ENCODE measurements around the gene ZCCHC2. TPM values are rescaled to one million over a fixed set of nuclear protein-coding genes. Genes with fewer than 3 reads are reported as not detected.
A peak's percentile ranks its signal among the peaks of the same experiment; 100 is the strongest.

ZCCHC2 gene
- total and polyA plus RNA-seq, 4 donors, result 6.9 to 34.7 (median 20.2) TPM

GRCh38 chr18:62518460-62519375 lies 4.1 kb upstream of the ZCCHC2 start:
- intact Hi-C loops (cut with DNase I), result loop anchor here in 1 of 2 donors (5.0 kb wide), 1 partner anchor 66 kb away; no protein-coding TSS in a partner anchor
- 83 to 86% methylated on average over 9 of the region's 9 CpGs for WGBS, 2 donors

GRCh38 chr18:62519684-62520083 lies 3.1 kb upstream of the ZCCHC2 start:
- Histone ChIP-seq H3K4me1 (ENCODE audit: control insufficient read depth in 1 of 2, insufficient read depth in 2 of 2, low read length in 2 of 2) (no peaks in the 10 kb centered on the region), H3K4me3 (ENCODE audit: low read length in 2 of 2) (no peak overlapping the region), H3K27me3 (ENCODE audit: control insufficient read depth in 1 of 2, insufficient read depth in 2 of 2, low read length in 1 of 2) (no peaks in the 10 kb centered on the region), H3K9me3 (ENCODE audit: control insufficient read depth, low read length) (no peaks in the 10 kb centered on the region), H3K36me3 (ENCODE audit: control insufficient read depth in 1 of 2, insufficient read depth in 2 of 2, low read length in 1 of 2) (no peaks in the 10 kb centered on the region), H3K27ac (ENCODE audit: low read depth in 1 of 2, low read length in 2 of 2) (no peak overlapping the region)
- no peak for ATAC-seq (ENCODE audit: low FRiP score)
- no peak for DNase-seq
- intact Hi-C loops (cut with DNase I), result loop anchor here in 1 of 2 donors (5.0 kb wide), 2 partner anchors 67 to 92 kb away; no protein-coding TSS in a partner anchor
- WGBS, 2 donors, result 90 to 98% methylated on average over 1 of the region's 1 CpG

More at GRCh38 chr18:62518460-62519375, 4.1 kb upstream of the ZCCHC2 start:
- ATAC-seq (ENCODE audit: low FRiP score) (no peak), DNase-seq (no peak)
- Histone ChIP-seq H3K27ac (ENCODE audit: low read depth in 1 of 2, low read length in 2 of 2) (no peak overlapping the region), H3K27me3 (ENCODE audit: control insufficient read depth in 1 of 2, insufficient read depth in 2 of 2, low read length in 1 of 2) (no peaks in the 10 kb centered on the region), H3K4me3 (ENCODE audit: low read length in 2 of 2) (no peak overlapping the region), H3K36me3 (ENCODE audit: control insufficient read depth in 1 of 2, insufficient read depth in 2 of 2, low read length in 1 of 2) (no peaks in the 10 kb centered on the region), H3K4me1 (ENCODE audit: control insufficient read depth in 1 of 2, insufficient read depth in 2 of 2, low read length in 2 of 2) (no peaks in the 10 kb centered on the region), H3K9me3 (ENCODE audit: control insufficient read depth, low read length) (no peaks in the 10 kb centered on the region)

GRCh38 chr18:62521082-62521481 lies 1.7 kb upstream of the ZCCHC2 start:
- Histone ChIP-seq H3K4me3 (ENCODE audit: low read length in 2 of 2) (no peak overlapping the region), H3K4me1 (ENCODE audit: control insufficient read depth in 1 of 2, insufficient read depth in 2 of 2, low read length in 2 of 2) (no peaks in the 10 kb centered on the region)
- intact Hi-C loops (cut with DNase I), result loop anchor here in 1 of 2 donors (5.0 kb wide), 1 partner anchor 94 kb away; no protein-coding TSS in a partner anchor

GRCh38 chr18:62521593-62521992 lies 1.2 kb upstream of the ZCCHC2 start:
- H3K36me3 ChIP-seq (ENCODE audit: control insufficient read depth in 1 of 2, insufficient read depth in 2 of 2, low read length in 1 of 2), result no peaks in the 10 kb centered on the region
- no peaks in the 10 kb centered on the region for H3K27me3 ChIP-seq (ENCODE audit: control insufficient read depth in 1 of 2, insufficient read depth in 2 of 2, low read length in 1 of 2)
- DNase-seq (no peak), ATAC-seq (ENCODE audit: low FRiP score) (no peak)
- H3K27ac ChIP-seq (ENCODE audit: low read depth in 1 of 2, low read length in 2 of 2), result no peak overlapping the region
- no peaks in the 10 kb centered on the region for H3K9me3 ChIP-seq (ENCODE audit: control insufficient read depth, low read length)
- 41 to 43% methylated on average over 2 of the region's 2 CpGs for WGBS, 2 donors
- no peaks in the 10 kb centered on the region for H3K4me1 ChIP-seq (ENCODE audit: control insufficient read depth in 1 of 2, insufficient read depth in 2 of 2, low read length in 2 of 2)
- intact Hi-C loops (cut with DNase I), result loop anchor here in 1 of 2 donors (5.0 kb wide), 1 partner anchor 94 kb away; no protein-coding TSS in a partner anchor
- no peak overlapping the region for H3K4me3 ChIP-seq (ENCODE audit: low read length in 2 of 2)

More at GRCh38 chr18:62521082-62521481, 1.7 kb upstream of the ZCCHC2 start:
- WGBS, 2 donors, result 85 to 95% methylated on average over 4 of the region's 4 CpGs
- DNase-seq, result no peak
- ATAC-seq (ENCODE audit: low FRiP score), result no peak
- H3K9me3 ChIP-seq (ENCODE audit: control insufficient read depth, low read length), result no peaks in the 10 kb centered on the region
- no peak overlapping the region for H3K27ac ChIP-seq (ENCODE audit: low read depth in 1 of 2, low read length in 2 of 2)
- no peaks in the 10 kb centered on the region for H3K36me3 ChIP-seq (ENCODE audit: control insufficient read depth in 1 of 2, insufficient read depth in 2 of 2, low read length in 1 of 2)
- H3K27me3 ChIP-seq (ENCODE audit: control insufficient read depth in 1 of 2, insufficient read depth in 2 of 2, low read length in 1 of 2), result no peaks in the 10 kb centered on the region

- Histone ChIP-seq H3K4me3 (ENCODE audit: low read length in 2 of 2) (peak overlapping the region; percentile 41 to 83), H3K36me3 (ENCODE audit: control insufficient read depth in 1 of 2, insufficient read depth in 2 of 2, low read length in 1 of 2) (no peaks in the 10 kb centered on the region), H3K27me3 (ENCODE audit: control insufficient read depth in 1 of 2, insufficient read depth in 2 of 2, low read length in 1 of 2) (no peaks in the 10 kb centered on the region), H3K9me3 (ENCODE audit: control insufficient read depth, low read length) (no peaks in the 10 kb centered on the region), H3K27ac (ENCODE audit: low read depth in 1 of 2, low read length in 2 of 2) (peak overlapping the region; percentile 10 to 23), H3K4me1 (ENCODE audit: control insufficient read depth in 1 of 2, insufficient read depth in 2 of 2, low read length in 2 of 2) (no peaks in the 10 kb centered on the region)
- intact Hi-C loops (cut with DNase I), result loop anchor here (1.0 to 5.0 kb wide), 3 partner anchors 86 to 97 kb away; no protein-coding TSS in a partner anchor
- DNase-seq, result no peak
- WGBS, 2 donors, result 0 to 1% methylated on average over 32 of the region's 32 CpGs
- no peak for ATAC-seq (ENCODE audit: low FRiP score)
Measured at GRCh38 chr18:62522178-62522503, 684 bp upstream of the ZCCHC2 start.

GRCh38 chr18:62523255-62523588 lies 397 bp downstream of the ZCCHC2 start:
- DNase-seq, result no peak
- no peaks in the 10 kb centered on the region for H3K4me1 ChIP-seq (ENCODE audit: control insufficient read depth in 1 of 2, insufficient read depth in 2 of 2, low read length in 2 of 2)
- no peaks in the 10 kb centered on the region for H3K9me3 ChIP-seq (ENCODE audit: control insufficient read depth, low read length)
- H3K27me3 ChIP-seq (ENCODE audit: control insufficient read depth in 1 of 2, insufficient read depth in 2 of 2, low read length in 1 of 2), result no peaks in the 10 kb centered on the region
- no peak for ATAC-seq (ENCODE audit: low FRiP score)
- peak overlapping the region; percentile 89 to 97 for H3K4me3 ChIP-seq (ENCODE audit: low read length in 2 of 2)
- intact Hi-C loops (cut with DNase I), result loop anchor here in 1 of 2 donors (5.0 kb wide), 1 partner anchor 96 kb away; no protein-coding TSS in a partner anchor
- peak overlapping the region in 1 of 2 donors; percentile 90 for H3K27ac ChIP-seq (ENCODE audit: low read depth in 1 of 2, low read length in 2 of 2)
- H3K36me3 ChIP-seq (ENCODE audit: control insufficient read depth in 1 of 2, insufficient read depth in 2 of 2, low read length in 1 of 2), result no peaks in the 10 kb centered on the region
- 1 to 2% methylated on average over 23 to 62 of the region's 62 CpGs for WGBS, 2 donors

GRCh38 chr18:62523631-62524439 lies 1.0 kb downstream of the ZCCHC2 start:
- Histone ChIP-seq H3K27me3 (ENCODE audit: control insufficient read depth in 1 of 2, insufficient read depth in 2 of 2, low read length in 1 of 2) (no peaks in the 10 kb centered on the region), H3K36me3 (ENCODE audit: control insufficient read depth in 1 of 2, insufficient read depth in 2 of 2, low read length in 1 of 2) (no peaks in the 10 kb centered on the region), H3K9me3 (ENCODE audit: control insufficient read depth, low read length) (no peaks in the 10 kb centered on the region), H3K4me3 (ENCODE audit: low read length in 2 of 2) (peak overlapping the region; percentile 89 to 97), H3K27ac (ENCODE audit: low read depth in 1 of 2, low read length in 2 of 2) (peak overlapping the region; percentile 86 to 90), H3K4me1 (ENCODE audit: control insufficient read depth in 1 of 2, insufficient read depth in 2 of 2, low read length in 2 of 2) (no peaks in the 10 kb centered on the region)
- 0 to 1% methylated on average over 75 to 100 of the region's 100 CpGs for WGBS, 2 donors
- peak; percentile 80 to 83 for DNase-seq
- intact Hi-C loops (cut with DNase I), result loop anchor here in 1 of 2 donors (5.0 kb wide), 1 partner anchor 97 kb away; no protein-coding TSS in a partner anchor
- ATAC-seq (ENCODE audit: low FRiP score), result no peak

DNA sequence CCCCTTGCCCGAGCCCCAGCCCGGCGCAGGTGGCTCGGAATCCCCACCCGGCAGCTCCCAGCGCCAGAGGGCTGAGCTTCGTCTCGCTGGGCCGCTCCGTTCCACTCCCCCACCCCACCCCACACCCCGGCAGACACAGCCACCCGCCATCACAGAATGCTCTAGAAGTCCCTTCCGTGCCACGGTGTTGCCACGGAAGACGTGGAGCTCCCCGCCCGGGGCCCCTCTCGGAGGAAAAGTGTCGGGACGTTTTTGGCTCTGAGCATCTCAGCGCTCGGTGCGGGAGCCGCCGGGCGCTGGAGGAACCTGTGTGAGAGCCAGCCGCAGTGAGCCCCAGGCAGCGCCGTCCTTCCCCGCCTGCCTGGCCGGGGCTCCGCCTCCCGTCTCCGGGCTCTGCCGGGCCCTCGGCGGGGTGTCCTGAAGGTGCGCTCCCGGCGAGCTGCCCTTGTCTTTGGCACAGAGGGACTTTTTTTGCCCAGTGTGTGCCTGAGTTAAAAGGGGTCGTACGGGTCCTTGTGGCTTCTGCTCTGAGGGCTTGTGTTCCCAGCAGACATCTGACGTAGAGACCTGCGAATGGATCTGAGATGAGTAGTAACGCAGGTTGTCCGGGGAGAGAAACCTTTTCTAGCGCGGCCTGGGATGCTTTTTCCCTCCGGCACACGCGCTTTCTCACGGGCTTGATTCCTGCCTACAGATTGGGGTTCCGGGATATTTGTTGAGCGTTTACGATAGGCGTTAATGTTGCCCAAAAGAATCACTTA lies 1.8 kb downstream of the ZCCHC2 start:
- Histone ChIP-seq H3K27ac (ENCODE audit: low read depth in 1 of 2, low read length in 2 of 2) (peak overlapping the region; percentile 86 to 90), H3K9me3 (ENCODE audit: control insufficient read depth, low read length) (no peaks in the 10 kb centered on the region), H3K4me1 (ENCODE audit: control insufficient read depth in 1 of 2, insufficient read depth in 2 of 2, low read length in 2 of 2) (no peaks in the 10 kb centered on the region), H3K4me3 (ENCODE audit: low read length in 2 of 2) (peak overlapping the region; percentile 89 to 97), H3K36me3 (ENCODE audit: control insufficient read depth in 1 of 2, insufficient read depth in 2 of 2, low read length in 1 of 2) (no peaks in the 10 kb centered on the region), H3K27me3 (ENCODE audit: control insufficient read depth in 1 of 2, insufficient read depth in 2 of 2, low read length in 1 of 2) (no peaks in the 10 kb centered on the region)
- ATAC-seq (ENCODE audit: low FRiP score), result peak; percentile 53
- intact Hi-C loops (cut with DNase I), result loop anchor here (5.0 kb wide), 3 partner anchors 87 to 193 kb away; partner anchors contain the start of gene PHLPP1 (in 1 of the 2)
- peak; percentile 77 to 87 for DNase-seq
- WGBS, 2 donors, result 0 to 1% methylated on average over 55 to 57 of the region's 57 CpGs
